ENCODE results near the gene CCDC91.

Gene CCDC91

GRCh38 chr12:28327722-28328121 is 137.5 kb downstream of the CCDC91 start:
- TF ChIP-seq POLR2AphosphoS5 (IDR thresholded peaks at IDR 0.05; ENCODE audit: low read depth, low read length) = no peak
- TF ChIP-seq SIN3A (IDR thresholded peaks at IDR 0.05; ENCODE audit: borderline replicate concordance, insufficient read depth, low read length) = no peak
- TF ChIP-seq FOXP2 (optimal IDR thresholded peaks at IDR 0.05; ENCODE audit: borderline replicate concordance, extremely low read depth, extremely low read length, insufficient read depth) = no peak
- TF ChIP-seq REST (IDR thresholded peaks at IDR 0.05; ENCODE audit: insufficient read depth in 1 of 2, low read depth in 2 of 2, low read length in 2 of 2) = no peak
- TF ChIP-seq TAF1 (IDR thresholded peaks at IDR 0.05; ENCODE audit: borderline replicate concordance, insufficient read depth, low read length) = no peak

DNA sequence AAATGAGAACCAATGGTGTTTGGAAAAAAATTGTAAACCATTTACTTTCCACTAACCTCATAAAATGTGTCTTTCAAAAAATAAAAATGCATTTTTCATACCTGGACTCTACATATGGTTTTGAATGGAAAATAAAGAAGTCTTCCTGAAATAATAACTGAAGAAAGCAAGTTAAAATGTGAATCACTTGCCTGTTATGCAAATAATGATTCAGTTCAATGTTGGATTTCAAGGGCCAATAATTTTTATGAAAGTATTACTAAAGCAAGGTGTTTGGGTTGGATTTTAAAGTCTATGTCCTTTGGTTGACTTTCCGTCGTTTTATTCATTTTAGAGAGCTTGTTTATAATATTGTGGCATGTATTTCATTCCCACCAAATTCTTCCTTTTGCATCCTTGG is 138.7 kb downstream of the CCDC91 start:
- no peak for TF ChIP-seq POLR2AphosphoS5 (IDR thresholded peaks at IDR 0.05; ENCODE audit: low read depth, low read length)

- TF ChIP-seq FOXP2 (optimal IDR thresholded peaks at IDR 0.05; ENCODE audit: borderline replicate concordance, extremely low read depth, extremely low read length, insufficient read depth) = no peak
- TF ChIP-seq SIN3A (IDR thresholded peaks at IDR 0.05; ENCODE audit: borderline replicate concordance, insufficient read depth, low read length) = no peak
- no peak for TF ChIP-seq POLR2AphosphoS5 (IDR thresholded peaks at IDR 0.05; ENCODE audit: low read depth, low read length)
- no peak for TF ChIP-seq TAF1 (IDR thresholded peaks at IDR 0.05; ENCODE audit: borderline replicate concordance, insufficient read depth, low read length)
- no peak for TF ChIP-seq REST (IDR thresholded peaks at IDR 0.05; ENCODE audit: insufficient read depth in 1 of 2, low read depth in 2 of 2, low read length in 2 of 2)
These were observed 140.9 kb downstream of the CCDC91 start for GRCh38 chr12:28331130-28331529.

DNA sequence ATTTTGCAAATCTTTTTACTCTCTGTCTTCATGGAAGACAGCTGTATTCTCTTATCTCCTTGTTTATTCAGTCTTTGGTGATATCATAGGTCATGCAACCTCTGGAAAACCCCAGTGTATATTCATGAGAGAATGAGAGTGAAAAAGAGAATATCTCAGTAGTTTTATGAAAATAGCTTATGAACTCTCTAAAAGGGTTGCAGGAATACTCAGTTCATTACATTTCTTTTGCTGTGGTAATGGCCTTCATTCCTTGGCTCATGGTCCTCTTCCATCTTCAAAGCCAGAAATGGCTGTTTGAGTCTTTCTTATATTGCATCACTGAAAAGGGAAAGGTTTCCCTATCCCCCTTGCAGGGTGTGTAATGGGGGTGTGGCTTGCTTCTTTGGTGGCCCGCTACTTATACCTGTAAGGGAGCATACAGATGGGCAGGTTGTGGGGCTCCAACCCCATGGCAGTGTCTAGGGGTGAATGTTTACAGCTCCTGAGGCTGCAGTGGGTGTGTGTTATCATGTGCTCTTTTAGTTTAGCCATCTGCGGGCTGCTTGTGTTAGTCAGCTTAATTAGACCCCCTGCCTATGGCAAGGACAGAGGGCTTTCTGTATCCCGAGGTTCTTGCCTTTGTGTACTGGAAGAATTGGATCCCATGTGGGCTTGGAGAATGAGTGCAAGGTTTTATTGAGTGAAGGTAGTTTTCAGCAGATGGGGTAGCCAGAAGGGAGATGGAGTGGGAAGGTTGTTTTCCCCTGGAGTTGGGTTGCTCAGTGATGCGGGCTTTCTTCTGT is 150.2 kb downstream of the CCDC91 start:
- TF ChIP-seq SIN3A (IDR thresholded peaks at IDR 0.05; ENCODE audit: borderline replicate concordance, insufficient read depth, low read length) (no peak), POLR2AphosphoS5 (IDR thresholded peaks at IDR 0.05; ENCODE audit: low read depth, low read length) (no peak), TAF1 (IDR thresholded peaks at IDR 0.05; ENCODE audit: borderline replicate concordance, insufficient read depth, low read length) (no peak), FOXP2 (optimal IDR thresholded peaks at IDR 0.05; ENCODE audit: borderline replicate concordance, extremely low read depth, extremely low read length, insufficient read depth) (no peak), REST (IDR thresholded peaks at IDR 0.05; ENCODE audit: insufficient read depth in 1 of 2, low read depth in 2 of 2, low read length in 2 of 2) (no peak)

GRCh38 chr12:28343713-28344112 is 153.5 kb downstream of the CCDC91 start:
- no peak for TF ChIP-seq SIN3A (IDR thresholded peaks at IDR 0.05; ENCODE audit: borderline replicate concordance, insufficient read depth, low read length)

GRCh38 chr12:28346567-28346966 is 156.3 kb downstream of the CCDC91 start:
- TF ChIP-seq SIN3A (IDR thresholded peaks at IDR 0.05; ENCODE audit: borderline replicate concordance, insufficient read depth, low read length) (no peak), POLR2AphosphoS5 (IDR thresholded peaks at IDR 0.05; ENCODE audit: low read depth, low read length) (no peak), REST (IDR thresholded peaks at IDR 0.05; ENCODE audit: insufficient read depth in 1 of 2, low read depth in 2 of 2, low read length in 2 of 2) (no peak), FOXP2 (optimal IDR thresholded peaks at IDR 0.05; ENCODE audit: borderline replicate concordance, extremely low read depth, extremely low read length, insufficient read depth) (no peak), TAF1 (IDR thresholded peaks at IDR 0.05; ENCODE audit: borderline replicate concordance, insufficient read depth, low read length) (no peak)

Measured in PFSK-1 (cell line).